Fibroblast of lung (primary cell): ENCODE measurements around the gene ZNF532.

Experiments used
- EZH2 ChIP-seq: IDR thresholded peaks from 2 replicates; pipeline ENCODE4 v1.5.1; 2012; ENCODE audit warnings: low read length, control low read depth, mild to moderate bottlenecking; ENCODE audit errors: missing control alignments
- TF ChIP-seq, protein P1 (sequence below), 2 donors: IDR thresholded peaks in 1 of 2; conservative IDR thresholded peaks in 1 of 2; 1 replicate in 1 of 2; 2 replicates in 1 of 2; pipeline ENCODE4 v1.5.1; 2011 to 2012; ENCODE audit warnings: low read length in 2 of 2, control low read depth in 1 of 2, inconsistent platforms in 1 of 2, low read depth in 1 of 2, mild to moderate bottlenecking in 1 of 2

DNA sequence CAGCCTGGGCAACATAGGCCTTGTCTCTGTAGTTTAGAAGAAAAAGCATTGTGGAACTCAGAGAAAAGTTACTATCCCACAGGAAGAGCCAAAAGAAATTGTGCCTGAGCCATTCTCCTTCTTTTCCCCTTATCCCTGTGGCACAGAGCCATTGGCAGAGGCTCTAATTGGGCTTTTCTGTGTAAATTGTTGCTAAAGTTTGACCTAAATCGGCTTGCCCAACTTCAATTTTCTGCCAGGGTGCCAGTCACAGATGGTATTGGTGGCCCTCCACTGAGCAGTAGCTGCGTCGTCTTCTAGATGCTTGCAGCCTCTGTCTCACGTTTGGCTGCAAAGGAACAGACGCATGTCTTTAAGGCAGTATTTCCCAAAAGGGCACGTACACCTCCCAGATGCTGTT is 30.3 kb downstream of the ZNF532 start:
- TF ChIP-seq, protein P1, sequence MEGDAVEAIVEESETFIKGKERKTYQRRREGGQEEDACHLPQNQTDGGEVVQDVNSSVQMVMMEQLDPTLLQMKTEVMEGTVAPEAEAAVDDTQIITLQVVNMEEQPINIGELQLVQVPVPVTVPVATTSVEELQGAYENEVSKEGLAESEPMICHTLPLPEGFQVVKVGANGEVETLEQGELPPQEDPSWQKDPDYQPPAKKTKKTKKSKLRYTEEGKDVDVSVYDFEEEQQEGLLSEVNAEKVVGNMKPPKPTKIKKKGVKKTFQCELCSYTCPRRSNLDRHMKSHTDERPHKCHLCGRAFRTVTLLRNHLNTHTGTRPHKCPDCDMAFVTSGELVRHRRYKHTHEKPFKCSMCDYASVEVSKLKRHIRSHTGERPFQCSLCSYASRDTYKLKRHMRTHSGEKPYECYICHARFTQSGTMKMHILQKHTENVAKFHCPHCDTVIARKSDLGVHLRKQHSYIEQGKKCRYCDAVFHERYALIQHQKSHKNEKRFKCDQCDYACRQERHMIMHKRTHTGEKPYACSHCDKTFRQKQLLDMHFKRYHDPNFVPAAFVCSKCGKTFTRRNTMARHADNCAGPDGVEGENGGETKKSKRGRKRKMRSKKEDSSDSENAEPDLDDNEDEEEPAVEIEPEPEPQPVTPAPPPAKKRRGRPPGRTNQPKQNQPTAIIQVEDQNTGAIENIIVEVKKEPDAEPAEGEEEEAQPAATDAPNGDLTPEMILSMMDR (conservative IDR thresholded peaks at IDR 0.05 in 1 of 2, IDR thresholded peaks at IDR 0.05 in 1 of 2; ENCODE audit: low read depth in 1 of 2, low read length in 2 of 2) = no peak
- TF ChIP-seq EZH2 = no peak
